IPS-18c (cell line): ENCODE measurements around the gene FGF2.
"Not testable (repeated sequence)": the region's sequence is repeated elsewhere in the genome, so short reads cannot be mapped to it uniquely, and the experiment has no call there.

Experiments used
- H3K4me3 ChIP-seq: 2 replicates; pipeline ENCODE4 v1.7.0; 2013; ENCODE audit warnings: low read depth, mild to moderate bottlenecking, low read length, moderate library complexity; ENCODE audit not compliant: insufficient read depth
- H3K9me3 ChIP-seq: one replicate; pipeline ENCODE4 v1.6.1; 2013; ENCODE audit warnings: mild to moderate bottlenecking, low read length, moderate library complexity; ENCODE audit not compliant: control insufficient read depth, insufficient read depth

Gene FGF2

DNA sequence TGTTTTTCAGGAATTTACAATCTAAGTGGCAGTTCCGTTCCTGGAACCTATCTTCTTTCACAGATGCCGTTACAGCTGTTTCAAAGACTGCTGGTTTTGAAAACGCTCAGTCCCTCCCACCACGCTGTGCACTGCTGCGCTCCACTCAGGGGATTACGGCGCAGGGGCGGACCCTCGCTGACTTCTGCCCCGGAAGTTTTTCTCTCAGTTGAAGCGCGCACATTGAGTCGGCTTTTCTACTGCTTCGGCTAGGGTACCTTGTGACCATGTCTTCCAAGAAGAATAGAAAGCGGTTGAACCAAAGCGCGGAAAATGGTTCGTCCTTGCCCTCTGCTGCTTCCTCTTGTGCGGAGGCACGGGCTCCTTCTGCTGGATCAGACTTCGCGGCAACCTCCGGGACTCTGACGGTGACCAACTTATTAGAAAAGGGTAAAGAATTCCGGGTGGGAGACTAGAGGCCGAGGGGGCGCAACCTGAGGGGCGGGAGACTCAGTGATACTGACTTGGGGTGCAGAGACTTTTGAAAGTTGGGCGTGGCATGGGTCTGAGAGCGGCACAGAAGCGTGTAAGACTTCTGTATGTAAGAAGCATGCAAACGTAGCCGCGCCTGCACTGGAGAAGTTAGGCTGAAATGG, 96.4 kb downstream of the FGF2 start:
- peak overlapping the region; percentile 97 for H3K4me3 ChIP-seq
- no peaks in the 10 kb centered on the region for H3K9me3 ChIP-seq

- no peaks in the 10 kb centered on the region for H3K9me3 ChIP-seq
- no peak overlapping the region for H3K4me3 ChIP-seq
Observed at GRCh38 chr4:122928930-122929329, 102.3 kb downstream of the FGF2 start.

DNA sequence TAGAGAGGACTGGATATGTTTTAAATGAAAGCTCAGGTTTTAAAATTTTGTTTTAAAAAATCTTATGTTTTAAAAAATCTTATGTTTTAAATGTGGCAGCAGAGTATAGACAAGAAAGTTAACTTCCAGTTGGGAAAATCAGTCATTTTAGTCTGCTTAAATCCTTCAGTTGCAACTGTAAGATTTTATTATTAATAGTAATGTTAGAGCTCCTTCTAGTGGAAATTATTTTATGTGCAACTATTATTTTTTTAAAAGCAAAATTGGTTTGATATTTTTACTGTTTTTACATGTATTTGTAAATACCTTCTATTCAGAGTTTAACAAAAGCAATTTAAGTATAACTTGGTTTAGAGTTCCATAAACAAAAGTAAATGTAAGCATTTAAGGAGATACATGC, 104.2 kb downstream of the FGF2 start:
- H3K9me3 ChIP-seq: no peaks in the 10 kb centered on the region
- H3K4me3 ChIP-seq: no peak overlapping the region

DNA sequence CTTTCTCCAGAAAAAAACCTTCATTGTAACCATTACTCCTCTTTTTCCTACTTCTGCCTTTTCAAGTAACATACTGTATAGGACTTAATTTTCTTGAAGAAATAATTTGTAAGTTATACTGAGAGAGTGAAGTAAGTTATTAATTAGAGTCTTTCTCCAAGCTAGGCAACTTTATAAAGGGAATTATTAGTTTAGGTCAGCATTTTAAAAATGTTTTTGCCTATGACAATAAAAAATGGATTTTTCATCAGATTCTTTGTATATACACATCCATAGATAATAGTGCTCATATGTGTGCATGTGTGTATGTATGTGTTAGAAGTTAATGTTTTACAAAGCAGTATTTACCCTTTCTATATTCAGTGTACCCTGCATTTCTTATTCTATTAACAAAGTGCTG, 106.1 kb downstream of the FGF2 start:
- no peaks in the 10 kb centered on the region for H3K9me3 ChIP-seq
- no peak overlapping the region for H3K4me3 ChIP-seq

DNA sequence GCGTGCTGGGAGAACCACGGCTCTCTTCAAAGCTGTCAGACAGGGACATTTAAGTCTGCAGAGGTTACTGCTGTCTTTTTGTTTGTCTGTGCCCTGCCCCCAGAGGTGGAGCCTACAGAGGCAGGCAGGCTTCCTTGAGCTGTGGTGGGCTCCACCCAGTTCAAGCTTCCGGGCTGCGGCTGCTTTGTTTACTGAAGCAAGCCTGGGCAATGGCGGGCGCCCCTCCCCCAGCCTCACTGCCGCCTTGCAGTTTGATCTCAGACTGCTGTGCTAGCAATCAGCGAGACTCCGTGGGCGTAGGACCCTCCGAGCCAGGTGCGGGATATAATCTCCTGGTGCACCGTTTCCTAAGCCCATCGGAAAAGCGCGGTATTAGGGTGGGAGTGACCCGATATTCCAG, 118.5 kb downstream of the FGF2 start:
- not testable (repeated sequence) for H3K4me3 ChIP-seq, H3K9me3 ChIP-seq

DNA sequence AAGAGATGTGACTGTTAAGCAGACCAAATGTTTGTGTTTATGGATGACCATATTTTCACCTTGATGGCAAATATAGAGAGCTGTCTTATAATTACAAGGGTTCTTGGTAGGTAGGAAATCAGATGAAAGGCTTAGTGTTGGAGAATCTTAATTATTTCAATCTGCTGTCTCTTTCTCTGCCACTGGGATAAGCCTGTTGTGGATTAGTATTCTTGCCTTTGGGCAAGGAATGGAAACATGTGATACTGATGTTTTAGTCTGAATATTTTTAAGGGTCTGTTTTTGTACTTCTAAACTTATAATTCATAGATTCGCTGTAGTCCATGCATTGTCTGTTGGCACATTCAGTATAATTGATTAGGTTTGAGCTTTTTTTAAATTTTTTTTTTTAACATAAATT, 119.5 kb downstream of the FGF2 start:
- Histone ChIP-seq H3K9me3 (peaks cover 4% of the 10 kb centered on the region), H3K4me3 (no peak overlapping the region)
